ENCODE results near the gene SPATA31C2.
"Not testable (repeated sequence)": the region's sequence is repeated elsewhere in the genome, so short reads cannot be mapped to it uniquely, and the experiment has no call there.

The SPATA31C2 gene

DNA sequence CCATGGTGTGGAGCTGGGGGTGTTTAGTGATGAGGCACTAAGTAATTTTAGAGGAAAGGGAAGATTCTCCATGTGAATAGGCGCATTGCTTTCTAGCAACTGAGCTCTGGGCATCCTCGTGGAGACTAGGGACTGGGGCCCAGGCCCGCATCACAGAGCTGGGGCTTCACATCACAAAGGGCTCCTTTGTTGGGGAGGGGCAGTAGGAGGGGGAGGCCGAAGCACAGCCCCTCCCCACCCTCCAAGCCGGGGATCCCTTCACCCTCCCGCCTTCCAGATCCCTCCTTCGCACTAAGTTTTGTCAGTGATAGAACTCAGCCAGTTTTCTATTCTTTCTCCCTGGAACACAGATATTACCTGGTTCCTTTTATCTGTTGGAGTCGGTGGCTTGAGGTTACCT, at the start of gene SPATA31C2:
Gene SPATA31C2 (minus strand): TSS at position 101 of the 400 bp plus-strand sequence. CDS start 29 bp downstream, at position 72.
- DNase-seq = not testable (repeated sequence)

DNA sequence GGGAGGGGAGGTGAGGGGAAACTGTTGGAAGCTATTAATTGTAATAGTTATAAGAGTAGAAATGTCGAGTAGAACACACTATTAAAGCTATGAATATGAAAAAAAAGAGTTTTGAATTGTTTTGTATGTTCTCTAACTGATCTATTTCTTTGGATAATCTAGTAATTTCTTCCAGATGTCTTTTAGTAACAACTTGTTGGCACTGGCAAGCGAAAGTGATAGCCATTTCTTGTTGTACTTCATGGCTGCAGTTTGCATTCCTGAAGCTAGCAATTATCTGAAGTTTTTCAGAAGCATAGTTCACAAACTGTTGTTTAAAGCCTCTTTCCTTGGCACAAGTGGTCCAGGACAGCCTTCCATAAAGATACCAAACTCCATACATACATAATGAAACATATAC, 49.4 kb upstream of the SPATA31C2 start:
- DNase-seq = no peak

DNA sequence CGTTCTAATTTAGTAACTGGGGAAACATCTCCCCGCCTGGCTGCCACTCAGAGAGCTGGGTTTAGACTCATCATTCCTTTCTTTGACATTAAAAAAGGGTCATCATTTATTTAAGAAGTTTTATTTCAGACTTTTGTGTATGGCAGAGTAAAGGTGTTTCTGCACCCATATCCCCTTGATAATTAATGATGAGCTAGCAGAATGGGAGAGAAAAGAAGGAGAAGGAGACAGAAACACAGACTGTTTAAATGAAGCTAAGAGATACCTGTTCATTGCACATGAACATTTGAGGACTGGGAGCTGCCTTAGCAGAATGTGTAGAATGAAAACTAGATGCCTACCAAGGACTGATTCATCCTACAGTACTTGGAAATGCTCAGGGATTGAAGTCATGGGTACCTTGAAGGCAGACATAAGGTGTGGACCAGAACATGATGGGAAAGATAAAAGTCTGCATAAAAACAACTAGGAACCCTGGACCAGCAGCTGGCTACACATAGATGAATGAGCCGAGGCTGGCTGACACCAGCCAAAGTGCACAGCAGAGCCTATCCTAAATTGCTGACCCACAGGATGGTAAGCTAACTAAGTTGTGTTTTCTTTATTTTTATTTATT, 48.3 kb upstream of the SPATA31C2 start:
- no peak for DNase-seq

DNA sequence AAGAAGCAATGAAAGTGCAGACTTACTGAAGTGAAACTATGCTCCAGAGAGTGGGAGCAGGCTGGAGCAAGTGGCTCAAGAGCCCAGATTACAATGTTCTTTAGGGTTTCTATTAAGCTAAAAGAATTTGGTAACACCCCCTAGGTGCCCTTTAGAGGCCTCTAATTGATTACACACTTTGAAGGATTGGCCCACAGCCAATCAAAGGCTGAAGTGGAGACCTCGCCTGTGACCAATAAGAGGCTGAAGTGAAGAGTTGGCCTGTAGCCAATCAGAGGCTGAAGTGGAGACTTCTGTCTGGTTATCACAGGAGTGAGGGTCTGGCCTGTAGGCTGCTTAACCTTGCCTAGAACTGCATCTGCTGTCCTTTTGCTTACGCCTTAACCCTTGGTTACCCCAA, 46.7 kb upstream of the SPATA31C2 start:
- no peak for DNase-seq

DNA sequence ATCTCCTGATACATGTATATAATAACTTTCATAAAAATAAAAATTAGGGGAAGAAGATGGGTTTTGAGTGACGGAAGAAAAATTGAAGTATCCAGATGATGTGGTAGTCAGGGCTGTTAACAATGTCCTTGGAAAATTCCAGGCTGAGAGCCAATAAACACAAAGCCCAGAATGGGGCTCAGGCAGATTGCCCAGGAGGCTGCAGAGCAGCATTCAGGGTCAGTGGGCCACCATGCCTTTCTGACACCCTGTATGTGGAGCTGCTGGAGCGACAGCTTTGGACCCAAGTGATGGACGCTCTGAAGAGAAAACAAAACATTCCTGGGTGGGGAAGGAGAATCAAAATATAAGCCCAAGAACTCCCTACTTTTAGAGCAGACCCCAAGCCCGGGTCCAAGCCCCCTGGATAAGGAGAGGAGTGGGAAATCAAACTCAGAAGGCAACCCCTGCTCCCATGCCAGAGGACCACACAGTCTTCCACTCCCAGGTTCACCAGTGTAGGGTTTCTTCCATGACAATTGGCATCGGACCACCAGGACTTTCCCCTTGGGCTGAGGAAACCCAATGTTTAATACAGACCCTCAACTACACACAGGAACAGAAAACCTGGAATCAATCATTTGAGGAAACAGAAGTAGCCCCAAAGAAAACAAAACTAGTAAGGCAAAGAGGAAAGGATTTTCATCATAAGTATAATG, 45.7 kb upstream of the SPATA31C2 start:
- no peak for DNase-seq

DNA sequence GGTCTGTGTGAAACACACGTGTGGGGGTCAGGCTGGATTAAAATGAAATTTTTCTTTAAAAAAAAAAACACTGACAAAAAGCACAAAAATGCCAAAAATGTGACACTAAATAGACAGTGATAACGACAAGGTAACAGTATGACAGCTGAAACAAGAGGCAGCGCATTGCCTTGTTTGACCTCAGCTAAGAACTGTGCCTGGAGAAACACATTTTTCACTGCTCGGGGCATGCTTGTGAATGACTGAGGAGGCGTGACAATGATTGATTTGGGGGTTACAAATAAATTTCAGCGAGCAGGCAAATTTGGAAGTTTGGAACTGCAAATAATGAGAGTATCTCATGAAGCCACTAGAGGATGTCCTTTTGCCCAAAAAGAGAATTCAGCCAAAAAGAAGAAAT, 44.2 kb upstream of the SPATA31C2 start:
- no peak for DNase-seq

DNA sequence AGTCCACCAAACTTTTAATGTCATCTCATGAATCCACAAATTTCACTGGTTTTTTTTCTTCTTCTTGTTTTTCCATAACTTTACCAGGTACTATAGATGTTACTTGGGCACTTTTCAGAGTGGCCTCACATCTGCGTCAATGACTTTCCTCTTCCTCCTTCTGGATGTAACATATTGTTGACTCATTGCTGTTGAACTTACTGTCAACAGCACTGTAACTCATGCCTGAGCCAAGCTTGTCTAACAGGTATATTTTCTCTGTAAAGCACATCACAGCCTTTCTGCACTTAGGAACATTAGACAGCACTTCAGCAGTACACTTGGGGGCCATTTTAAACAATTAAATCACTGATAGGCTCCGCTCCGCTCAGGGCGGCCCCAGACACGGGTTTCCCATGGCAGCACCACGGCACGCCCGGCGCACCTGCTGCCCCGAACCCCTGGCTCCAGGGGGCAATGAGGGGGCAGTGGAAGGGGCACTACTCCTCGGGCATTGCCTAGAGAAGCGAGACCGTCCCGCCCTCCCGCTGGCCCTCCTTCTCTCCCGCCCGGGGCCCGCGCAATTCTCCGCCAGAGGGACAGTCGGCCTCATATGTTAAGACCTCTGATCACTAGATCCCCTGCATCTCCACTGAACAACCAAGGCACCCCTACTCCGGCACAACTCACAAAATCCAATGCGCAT, 41.9 kb upstream of the SPATA31C2 start:
- DNase-seq = no peak

DNA sequence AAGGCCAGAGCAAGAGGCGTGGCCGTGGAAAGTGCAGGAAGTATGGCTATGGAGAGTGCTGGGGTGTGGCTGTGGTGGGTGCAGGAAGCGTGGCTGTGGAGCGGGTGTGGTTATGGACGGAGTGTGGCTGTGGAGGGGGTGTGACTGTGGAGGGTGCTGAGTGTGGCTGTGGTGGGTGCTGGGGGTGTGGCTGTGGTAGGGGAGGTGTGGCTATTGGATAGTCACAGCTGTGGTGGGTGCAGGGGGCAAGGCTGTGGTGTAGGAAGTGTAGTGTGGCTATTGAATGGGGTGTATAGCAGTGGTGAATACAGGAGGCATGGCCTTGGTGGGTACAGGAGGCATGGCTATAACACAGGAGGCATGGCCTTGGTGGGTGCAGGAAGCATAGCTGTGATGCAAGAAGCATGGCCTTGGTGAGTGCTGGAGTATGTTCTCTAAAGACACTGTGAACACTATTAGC, 40.8 kb upstream of the SPATA31C2 start:
- peak; percentile 9 for DNase-seq

DNA sequence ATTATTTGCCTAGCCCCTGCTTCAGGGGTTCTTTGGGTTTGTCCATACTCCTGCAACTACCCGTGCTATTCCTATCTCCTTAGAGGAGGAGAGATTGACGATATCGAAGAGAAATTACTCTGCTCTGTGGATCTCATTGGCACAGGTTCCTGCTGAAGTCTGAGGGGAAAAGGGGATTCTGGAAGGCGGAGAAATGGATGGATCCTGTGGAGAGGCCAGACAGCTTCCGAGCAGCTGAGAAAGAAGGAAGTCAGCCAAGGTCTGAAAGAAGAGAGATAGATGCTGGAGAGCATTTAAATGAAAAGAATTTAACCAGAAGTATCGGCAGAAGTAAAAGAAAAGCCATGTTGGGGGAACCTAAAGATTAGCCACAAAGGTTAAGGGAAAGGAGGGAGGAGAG, 40.4 kb upstream of the SPATA31C2 start:
- DNase-seq = no peak

DNA sequence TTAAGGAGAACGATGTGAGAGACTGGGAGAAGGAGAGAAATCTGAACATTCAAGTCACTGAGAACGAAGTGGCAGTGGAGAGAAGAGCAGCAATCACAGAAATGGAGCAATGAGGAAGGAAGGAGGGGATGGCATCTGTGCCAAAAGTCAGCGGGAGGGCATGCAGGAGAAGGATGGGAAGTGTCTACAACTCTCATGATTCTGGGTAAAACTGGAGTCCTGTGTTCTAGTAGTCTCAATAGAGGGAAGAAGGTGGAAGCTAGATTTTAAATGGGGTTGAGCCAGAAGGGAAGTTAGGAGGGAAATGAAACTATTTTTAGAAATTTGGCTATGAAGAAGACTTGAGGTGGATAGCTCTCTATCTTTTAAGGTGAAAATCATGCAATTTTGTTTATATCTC, 39.1 kb upstream of the SPATA31C2 start:
- DNase-seq = no peak

DNA sequence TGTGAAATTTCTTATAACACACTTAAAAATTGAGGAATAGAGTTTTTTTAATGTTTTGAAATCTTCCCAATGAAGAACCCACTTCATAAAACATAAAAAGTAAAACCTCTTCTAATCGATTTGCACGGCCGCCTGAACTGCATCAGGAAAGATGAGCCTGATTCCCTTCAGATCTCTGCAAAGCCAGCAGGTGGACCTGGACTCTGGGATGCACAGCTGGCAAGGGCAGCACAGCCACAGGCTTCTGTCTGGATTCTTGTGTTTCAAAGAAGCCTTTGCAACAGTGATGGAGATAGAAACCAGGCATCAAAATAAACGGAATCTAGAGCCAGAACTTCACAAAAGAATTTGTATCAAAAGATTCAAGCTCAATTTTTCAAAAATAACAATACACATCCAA, 36.0 kb upstream of the SPATA31C2 start:
- DNase-seq = no peak

DNA sequence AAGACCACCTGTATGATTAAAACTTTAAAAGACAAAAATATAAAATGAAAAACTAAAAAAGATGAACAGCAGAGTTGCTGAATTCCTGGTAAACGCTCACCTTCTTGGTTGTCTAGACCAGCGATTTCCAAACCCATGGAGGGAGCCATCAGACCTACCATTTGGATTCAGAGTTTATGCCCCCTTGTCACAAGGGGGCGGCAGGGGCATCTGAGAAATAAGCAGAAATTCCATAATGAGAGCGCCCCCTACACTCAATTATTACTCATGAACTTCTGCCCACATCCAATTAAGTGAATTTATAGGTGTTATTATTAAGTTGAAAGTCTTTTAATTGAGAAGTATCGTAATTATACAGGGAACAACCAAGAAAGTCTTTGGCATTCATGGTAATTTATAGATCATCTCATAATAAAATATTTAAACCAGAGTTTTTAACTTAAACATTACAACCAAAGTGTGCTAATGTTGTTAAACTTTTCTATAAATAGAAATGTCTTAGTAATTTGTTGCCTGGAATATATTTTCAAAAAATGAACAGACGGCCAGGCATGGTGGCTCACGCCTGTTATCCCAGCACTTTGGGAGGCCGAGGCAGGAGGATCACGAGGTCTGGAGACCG, 35.2 kb upstream of the SPATA31C2 start:
- DNase-seq = peak; percentile 48

DNA sequence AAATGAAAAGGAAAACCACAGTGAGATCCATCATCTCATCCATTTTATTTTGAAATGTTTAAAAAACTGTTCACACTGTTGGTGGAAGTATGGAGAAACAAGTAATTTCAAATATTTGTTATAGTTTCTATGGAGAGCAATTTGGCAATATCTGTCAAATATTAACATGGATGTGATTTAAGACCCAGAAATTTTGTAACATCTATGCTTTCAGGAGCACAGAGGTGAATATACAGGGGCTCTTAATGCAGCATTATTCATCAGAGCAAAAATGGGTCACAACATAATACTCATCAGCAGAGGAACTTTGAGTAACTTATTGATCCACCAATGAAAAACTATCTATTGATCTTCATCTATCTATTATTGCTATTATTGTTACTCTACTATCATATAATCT, 31.4 kb upstream of the SPATA31C2 start:
- no peak for DNase-seq

DNA sequence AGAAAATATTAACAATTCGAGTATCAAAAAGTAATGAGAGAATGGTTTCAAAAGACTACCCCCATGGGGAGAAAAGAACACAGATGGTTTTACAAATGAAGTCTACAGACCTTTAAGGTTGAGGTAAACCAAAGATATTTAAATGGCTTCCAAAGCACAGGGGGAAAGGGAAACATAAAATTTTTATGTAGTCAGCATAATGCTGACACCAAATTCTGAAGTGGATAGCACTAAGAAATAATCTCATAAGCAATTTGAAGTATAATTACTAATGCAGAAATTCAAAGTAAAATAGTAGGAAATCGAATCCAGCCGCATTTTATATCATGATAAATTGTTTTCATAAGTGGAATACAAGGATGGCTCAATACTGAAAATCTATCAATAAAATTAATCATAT, 30.3 kb upstream of the SPATA31C2 start:
- DNase-seq = no peak

DNA sequence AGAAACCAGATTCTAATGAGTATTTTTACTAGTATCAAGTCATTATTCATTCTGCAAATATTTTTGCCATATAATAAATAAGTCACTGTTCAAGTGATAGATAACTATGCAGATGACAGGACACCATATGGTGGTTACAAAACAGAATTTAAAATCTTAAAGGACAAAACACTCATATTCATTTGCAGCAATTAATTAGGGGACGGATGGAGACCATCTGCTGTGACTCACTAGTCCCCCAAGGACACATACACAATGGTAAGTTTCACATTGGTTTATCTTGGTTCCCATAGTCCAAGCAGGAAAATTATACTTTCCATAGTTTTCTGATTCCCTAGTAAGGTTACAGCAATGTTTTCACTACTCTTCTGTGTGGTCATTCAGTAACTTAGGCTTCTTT, 28.4 kb upstream of the SPATA31C2 start:
- no peak for DNase-seq

DNA sequence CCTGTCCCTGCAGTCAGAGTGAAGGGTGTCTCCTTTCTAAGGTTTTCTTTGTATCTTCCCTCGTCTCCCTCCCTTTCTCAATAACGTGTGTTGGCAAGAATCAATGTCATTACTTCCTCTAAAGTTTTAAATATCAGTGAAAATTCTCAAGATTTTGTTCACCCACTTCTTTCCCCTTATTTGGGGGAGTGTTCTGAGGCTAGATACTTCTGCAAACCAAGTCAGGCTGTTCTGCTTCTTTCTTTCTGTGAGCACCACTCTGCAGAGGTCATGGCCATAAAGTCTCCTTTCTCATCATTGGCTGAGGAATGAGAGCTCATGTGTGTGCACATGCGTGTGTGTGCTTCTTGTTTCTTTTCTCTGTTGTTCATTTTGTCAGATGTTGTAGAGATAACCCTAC, 26.6 kb upstream of the SPATA31C2 start:
- no peak for DNase-seq

DNA sequence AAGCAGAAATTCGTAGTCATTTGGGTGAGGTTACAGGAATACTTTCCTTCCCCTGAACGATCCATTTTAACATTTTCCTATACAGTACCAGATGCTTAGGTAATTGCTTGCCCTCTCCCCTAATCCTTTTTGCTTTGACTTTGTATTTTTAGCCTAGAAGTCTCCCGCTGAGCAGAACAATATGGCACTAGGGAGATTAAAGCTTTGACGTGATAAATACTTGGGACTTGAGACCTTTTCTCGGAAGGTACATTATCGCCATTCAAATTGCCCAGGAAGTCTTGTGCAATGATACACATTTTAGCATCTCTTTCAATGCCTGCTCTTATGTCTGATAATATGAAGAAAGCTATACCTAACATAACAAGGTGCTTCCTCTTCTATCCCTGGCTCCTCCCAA, 22.9 kb upstream of the SPATA31C2 start:
- no peak for DNase-seq

DNA sequence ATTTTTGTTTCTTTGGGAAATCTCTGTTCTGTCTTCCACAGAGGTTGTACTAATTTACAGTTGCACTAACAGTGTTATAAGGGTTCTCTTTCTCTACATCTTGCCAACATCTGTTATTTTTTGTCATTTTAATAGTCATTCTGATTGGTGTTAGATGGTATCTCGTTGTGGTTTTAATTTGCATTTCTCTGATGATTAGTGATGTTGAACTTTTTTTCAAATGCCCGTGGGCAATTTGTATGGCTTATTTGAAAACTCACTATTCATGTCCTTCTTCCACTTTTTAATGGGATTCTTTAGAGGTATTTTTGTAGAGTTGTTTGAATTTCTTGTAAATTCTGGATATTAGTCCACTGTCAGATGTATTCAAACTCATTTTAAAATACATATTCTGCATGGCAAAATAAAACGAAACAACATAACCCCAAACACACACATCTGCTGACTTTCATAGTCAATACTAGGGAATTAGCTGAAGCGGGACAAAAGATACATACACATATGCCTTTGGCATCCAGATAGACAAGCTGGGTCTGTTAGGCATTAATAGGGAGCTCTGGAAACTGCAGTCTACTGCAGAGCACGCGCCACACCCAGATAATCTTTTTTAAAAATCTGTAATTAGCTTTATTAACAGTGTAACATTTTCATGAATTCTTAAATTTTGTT, 5.8 kb upstream of the SPATA31C2 start:
- DNase-seq = no peak

DNA sequence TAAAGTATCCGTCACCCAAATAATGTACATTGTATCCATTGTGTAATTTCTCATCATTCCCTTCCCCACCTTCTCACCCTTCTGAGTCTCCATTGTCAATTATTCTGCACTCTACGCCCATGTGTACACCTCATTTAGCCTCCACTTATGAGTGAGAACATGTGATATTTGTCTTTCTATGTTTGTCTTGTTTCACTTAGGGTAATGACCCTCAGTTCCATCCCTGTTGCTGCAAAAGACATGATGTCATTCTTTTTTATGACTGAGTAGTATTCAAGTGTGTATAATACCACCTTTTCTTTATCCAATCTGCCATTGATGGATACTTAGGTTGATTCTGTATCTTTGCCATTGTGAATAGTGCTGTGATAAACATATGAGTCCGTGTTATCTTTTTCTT, 4.9 kb upstream of the SPATA31C2 start:
- no peak for DNase-seq

DNA sequence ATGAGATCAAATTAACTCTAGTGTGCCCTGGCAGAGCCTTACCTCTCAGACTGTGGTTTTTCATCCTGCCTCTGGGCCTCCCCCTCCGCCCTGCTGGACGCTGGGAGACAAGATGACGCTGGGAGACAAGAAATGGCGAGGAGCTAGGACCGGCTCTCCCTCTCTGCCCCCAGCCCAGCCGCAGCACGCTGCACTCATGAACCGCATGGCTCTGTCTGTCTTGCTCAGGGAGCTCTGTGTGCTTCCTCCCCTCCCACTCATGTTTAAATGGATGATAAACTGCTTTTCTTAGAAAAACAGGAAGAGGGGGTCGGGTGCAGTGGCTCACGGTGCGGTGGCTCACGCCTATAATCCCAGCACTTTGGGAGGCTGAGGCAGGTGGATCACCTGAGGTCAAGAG, 4.7 kb downstream of the SPATA31C2 start:
- not testable (repeated sequence) for DNase-seq

DNA sequence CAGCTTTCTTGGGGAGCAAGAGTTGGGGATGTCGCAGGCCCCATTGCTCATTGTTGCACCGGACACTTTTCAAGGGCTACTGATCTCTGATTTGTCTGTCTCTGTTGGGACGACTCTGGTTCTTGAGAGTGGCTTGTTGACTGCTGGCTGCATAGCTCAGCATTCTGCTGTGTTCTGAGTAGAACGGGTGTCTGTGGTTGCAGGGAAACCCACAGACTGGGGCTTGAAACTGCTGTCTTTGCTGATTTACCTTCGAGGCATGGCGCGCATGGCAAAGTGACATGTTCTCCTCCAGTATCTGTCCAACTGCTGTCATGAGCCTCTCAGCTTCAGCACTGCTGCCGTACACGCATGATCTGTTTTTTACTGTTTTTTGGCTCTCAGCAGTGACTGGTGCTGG, 8.7 kb downstream of the SPATA31C2 start:
- DNase-seq = not testable (repeated sequence)

DNA sequence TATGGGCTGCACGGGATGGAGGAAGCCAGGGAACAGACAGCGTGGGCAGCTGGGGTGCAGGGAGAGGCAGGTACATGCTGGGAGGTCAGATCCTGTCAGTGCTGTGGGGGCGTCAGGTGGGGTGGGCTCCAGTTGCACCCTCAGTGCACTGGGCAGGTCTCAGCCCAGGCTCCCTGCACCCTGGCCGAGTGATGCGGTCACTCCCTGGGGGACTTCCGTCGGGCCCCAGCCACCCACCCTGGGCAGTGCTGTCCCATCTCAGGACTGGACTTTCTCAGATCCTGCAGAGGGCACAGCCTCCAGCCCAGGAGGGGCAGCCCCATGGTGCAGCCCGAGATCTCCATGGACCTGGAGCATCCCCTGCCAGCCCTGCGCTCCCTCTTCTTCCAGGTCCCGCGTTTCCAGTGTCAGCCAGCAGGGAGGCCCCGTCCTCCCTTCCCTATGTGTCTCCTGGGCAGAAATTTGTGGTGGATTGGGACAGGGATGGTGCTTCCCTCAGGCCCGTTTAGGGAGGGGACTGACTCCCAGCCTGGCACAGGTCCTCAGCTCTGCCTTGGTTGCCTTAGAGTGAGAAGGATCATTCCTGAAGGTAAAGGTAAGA, 10.5 kb downstream of the SPATA31C2 start:
- DNase-seq = not testable (repeated sequence)

DNA sequence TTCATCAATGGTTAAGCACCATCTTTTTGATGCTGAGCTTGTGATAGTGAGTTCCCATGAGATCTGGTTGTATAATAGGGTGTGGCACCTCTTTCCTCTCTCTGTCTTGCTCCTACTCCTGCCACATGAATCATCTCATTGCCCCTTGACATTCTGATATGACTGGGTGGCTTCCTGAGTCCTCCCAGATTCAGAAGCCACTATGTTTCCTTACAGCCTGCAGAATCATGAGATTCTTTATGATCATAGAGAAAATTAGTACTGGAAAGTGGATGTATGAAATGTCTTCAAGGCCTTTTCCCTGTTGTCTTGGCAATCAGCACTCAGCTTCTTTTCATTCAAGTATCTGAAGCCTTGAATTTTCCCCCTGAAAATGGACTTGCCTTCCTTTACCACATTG, 14.9 kb downstream of the SPATA31C2 start:
- not testable (repeated sequence) for DNase-seq
